ENCODE data around the gene PAX2. TPM values are rescaled to one million over a fixed set of nuclear protein-coding genes. Genes with fewer than 3 reads are reported as not detected.

The PAX2 gene
- total and polyA plus RNA-seq, 2 of the 13 experiments (the other 11 are each of a cell fraction or from before 2014, with no cell fraction given) = not detected

GRCh38 chr10:100803492-100803891 lies 58.1 kb downstream of the PAX2 start:
- CTCF ChIA-PET (ENCODE audit: low intra/inter-chr PET ratio, low total read pairs) = no interaction called here
- POLR2A ChIA-PET = no interaction called here
- H3K36me3 ChIP-seq (replicated peaks in 1 of 2; ENCODE audit: control insufficient read depth in 1 of 2, insufficient read depth in 2 of 2, low read length in 2 of 2) = no peaks in the 10 kb centered on the region
- no peak overlapping the region for H3K4me3 ChIP-seq (replicated peaks in 1 of 3; ENCODE audit: insufficient read depth in 1 of 3, low read depth in 2 of 3, low read length in 3 of 3)
- H4K20me1 ChIP-seq (ENCODE audit: insufficient read depth, low read length) = no peaks in the 10 kb centered on the region
- H3K79me2 ChIP-seq (ENCODE audit: insufficient read depth, low read length) = no peaks in the 10 kb centered on the region
- in situ Hi-C loops (cut with HindIII; ENCODE audit: extremely low pct_ligation_motif_present, low pct_unique_long_range_greater_than_20kb) = no loop called here
- peaks cover 6 to 69% of the 10 kb centered on the region in 2 experiments; a peak in 4 of 5 replicates for H3K27me3 ChIP-seq (ENCODE audit: control insufficient read depth in 1 of 2, insufficient read depth in 2 of 2, low read length in 2 of 2)
- H3K4me1 ChIP-seq (ENCODE audit: insufficient read depth, low read length) = no peaks in the 10 kb centered on the region
- no peak overlapping the region for H3K4me2 ChIP-seq (ENCODE audit: low read depth, low read length)
- ATAC-seq = no peak
- no TSS peak for BruUV-seq (replicated peaks)
- no peak for FAIRE-seq
- TF ChIP-seq ZFP91 (CRISPR knock-in tag; IDR thresholded peaks at IDR 0.05; ENCODE audit: borderline replicate concordance) (no peak), ETV5 (CRISPR knock-in tag; IDR thresholded peaks at IDR 0.05; ENCODE audit: borderline replicate concordance) (no peak), ZBTB14 (CRISPR knock-in tag; IDR thresholded peaks at IDR 0.05) (no peak), ZNF691 (CRISPR knock-in tag; IDR thresholded peaks at IDR 0.05; ENCODE audit: borderline replicate concordance, low read depth) (no peak), ZNF569 (CRISPR knock-in tag; IDR thresholded peaks at IDR 0.05; ENCODE audit: borderline replicate concordance) (no peak)
- no peak overlapping the region for H3K27ac ChIP-seq (ENCODE audit: extremely low read length, insufficient read depth, low read length)
- no peak overlapping the region for H3K9ac ChIP-seq (ENCODE audit: insufficient read depth, low read depth, low read length)
- WGBS (ENCODE audit: low lambda C conversion rate) = 57% methylated on average over 6 of the region's 6 CpGs
- H3K9me3 ChIP-seq (ENCODE audit: low read length) = no peaks in the 10 kb centered on the region
- no peak overlapping the region for H2AFZ ChIP-seq (ENCODE audit: low read length)
- DNase-seq (ENCODE audit: low spot score) = no peak
- intact Hi-C loops (cut with micrococcal nuclease; ENCODE audit: unreplicated experiment) = no loop called here

Data from HepG2 (cell line).